OCI-LY3 (cell line): ENCODE measurements around the gene ANKRD55.

Experiments
- H2AFZ ChIP-seq: fragments of 200-600, 300-600 bp; shearing (Covaris generic); 2 replicates; pipeline ENCODE4 v1.6.0; 2014; ENCODE audit warnings: antibody characterized with exemption, low read depth, low read length
- H3K27ac ChIP-seq: fragments of 200-600, 300-600 bp; sonication (generic); 2 replicates; pipeline ENCODE4 v1.5.1; 2014; ENCODE audit warnings: mild to moderate bottlenecking, low read length, moderate library complexity, mixed read lengths
- H3K27me3 ChIP-seq: fragments of 200-600, 300-600 bp; sonication (generic); 2 replicates; pipeline ENCODE4 v1.6.1; 2014; ENCODE audit warnings: low read depth, low read length, mixed read lengths
- H3K36me3 ChIP-seq: fragments of 200-600, 300-600 bp; sonication (generic); replicated peaks from 2 replicates; pipeline ENCODE3; 2014; ENCODE audit warnings: low read depth, low read length, mixed read lengths
- H3K4me1 ChIP-seq: fragments of 300-600, 200-600 bp; sonication (generic); 2 replicates; pipeline ENCODE4 v1.6.1; 2014; ENCODE audit warnings: low read length, mixed read lengths
- H3K4me2 ChIP-seq: fragments of 200-600, 300-600 bp; sonication (generic); 2 replicates; pipeline ENCODE4 v1.6.1; 2014; ENCODE audit warnings: low read length, mixed read lengths
- H3K4me3 ChIP-seq: fragments of 300-600, 200-600 bp; sonication (generic); 2 replicates; pipeline ENCODE4 v1.5.1; 2014; ENCODE audit warnings: antibody characterized with exemption, mild to moderate bottlenecking, low read length, moderate library complexity
- H3K79me2 ChIP-seq: fragments of 300-600, 200-600 bp; shearing (Covaris generic); 2 replicates; pipeline ENCODE4 v1.6.1; 2014; ENCODE audit warnings: mild to moderate bottlenecking, low read length, mixed read lengths
- H3K9ac ChIP-seq: fragments of 300-600, 200-600 bp; shearing (Covaris generic); 2 replicates; pipeline ENCODE4 v1.6.0; 2014; ENCODE audit warnings: mild to moderate bottlenecking, low read length, moderate library complexity
- H3K9me3 ChIP-seq: fragments of 200-600, 300-600 bp; shearing (Covaris generic); 2 replicates; pipeline ENCODE4 v1.6.1; 2014; ENCODE audit warnings: low read length, mixed read lengths; ENCODE audit not compliant: insufficient read depth
- H4K20me1 ChIP-seq: fragments of 200-600, 300-600 bp; sonication (generic); 2 replicates; pipeline ENCODE4 v1.6.1; 2016; ENCODE audit warnings: low read length, mixed read lengths; ENCODE audit not compliant: insufficient read depth
- CTCF ChIP-seq: fragments of 200-600, 300-600 bp; sonication (generic); IDR thresholded peaks from 2 replicates; pipeline ENCODE4 v1.5.1; 2014; ENCODE audit warnings: antibody characterized with exemption, low read length, low read depth
- EZH2phosphoT487 ChIP-seq: fragments of 200-600 bp; shearing (Covaris generic); IDR thresholded peaks from 2 replicates; pipeline ENCODE4 v1.6.1; 2018; ENCODE audit warnings: antibody characterized with exemption, mixed run types, low read depth

ANKRD55 gene

GRCh38 chr5:56119050-56119449 lies 114.1 kb downstream of the ANKRD55 start:
- H3K4me1 ChIP-seq = no peaks in the 10 kb centered on the region
- TF ChIP-seq EZH2phosphoT487 = no peak
- no peak for TF ChIP-seq CTCF
- H3K9ac ChIP-seq = no peak overlapping the region
- H3K4me2 ChIP-seq = no peak overlapping the region
- H3K27me3 ChIP-seq = 0 out of 2 replicates have a peak, but pooled peaks cover 4% of the 10 kb centered on the region
- no peaks in the 10 kb centered on the region for H3K9me3 ChIP-seq
- no peak overlapping the region for H3K27ac ChIP-seq
- no peaks in the 10 kb centered on the region for H4K20me1 ChIP-seq
- no peak overlapping the region for H3K4me3 ChIP-seq
- no peaks in the 10 kb centered on the region for H3K79me2 ChIP-seq
- H3K36me3 ChIP-seq = no peaks in the 10 kb centered on the region
- H2AFZ ChIP-seq = no peak overlapping the region

- H2AFZ ChIP-seq = no peak overlapping the region
- no peaks in the 10 kb centered on the region for H3K4me1 ChIP-seq
- H3K9me3 ChIP-seq = no peaks in the 10 kb centered on the region
- no peak overlapping the region for H3K4me3 ChIP-seq
- H3K9ac ChIP-seq = no peak overlapping the region
- H3K27ac ChIP-seq = no peak overlapping the region
- H3K4me2 ChIP-seq = no peak overlapping the region
- TF ChIP-seq CTCF (no peak), EZH2phosphoT487 (no peak)
- H4K20me1 ChIP-seq = no peaks in the 10 kb centered on the region
- H3K36me3 ChIP-seq = no peaks in the 10 kb centered on the region
- no peaks in the 10 kb centered on the region for H3K79me2 ChIP-seq
- 0 out of 2 replicates have a peak, but pooled peaks cover 4% of the 10 kb centered on the region for H3K27me3 ChIP-seq
These were observed 116.5 kb downstream of the ANKRD55 start for GRCh38 chr5:56116599-56117141.

GRCh38 chr5:56115589-56115988 lies 117.5 kb downstream of the ANKRD55 start:
- H3K36me3 ChIP-seq = no peaks in the 10 kb centered on the region
- no peak overlapping the region for H3K9ac ChIP-seq
- 0 out of 2 replicates have a peak, but pooled peaks cover 4% of the 10 kb centered on the region for H3K27me3 ChIP-seq
- no peak overlapping the region for H3K27ac ChIP-seq
- H2AFZ ChIP-seq = no peak overlapping the region
- H3K4me1 ChIP-seq = no peaks in the 10 kb centered on the region
- no peaks in the 10 kb centered on the region for H3K79me2 ChIP-seq
- no peak overlapping the region for H3K4me3 ChIP-seq
- no peaks in the 10 kb centered on the region for H4K20me1 ChIP-seq
- H3K9me3 ChIP-seq = no peaks in the 10 kb centered on the region
- TF ChIP-seq EZH2phosphoT487 = no peak
- no peak for TF ChIP-seq CTCF
- no peak overlapping the region for H3K4me2 ChIP-seq

GRCh38 chr5:56112526-56113121 lies 120.5 kb downstream of the ANKRD55 start:
- no peak overlapping the region for H3K27ac ChIP-seq
- no peaks in the 10 kb centered on the region for H4K20me1 ChIP-seq
- no peaks in the 10 kb centered on the region for H3K9me3 ChIP-seq
- H2AFZ ChIP-seq = no peak overlapping the region
- H3K4me3 ChIP-seq = no peak overlapping the region
- TF ChIP-seq EZH2phosphoT487 (no peak), CTCF (no peak)
- H3K4me1 ChIP-seq = no peaks in the 10 kb centered on the region
- H3K4me2 ChIP-seq = no peak overlapping the region
- no peak overlapping the region for H3K9ac ChIP-seq
- no peaks in the 10 kb centered on the region for H3K79me2 ChIP-seq
- no peaks in the 10 kb centered on the region for H3K36me3 ChIP-seq
- no peaks in the 10 kb centered on the region for H3K27me3 ChIP-seq
